HG02973 (cell line): ENCODE data around the gene USF3.
A peak's percentile ranks its signal among the peaks of the same experiment; 100 is the strongest.
"Not testable (repeated sequence)": the region's sequence is repeated elsewhere in the genome, so short reads cannot be mapped to it uniquely, and the experiment has no call there.

Experiments
- ATAC-seq: cut with Tn5 transposase; IDR thresholded peaks from one replicate; pipeline ENCODE4 v1.9.1; 2021; ENCODE audit warnings: moderate library complexity; ENCODE audit not compliant: unreplicated experiment

Gene USF3

GRCh38 chr3:113654851-113655250, 41.6 kb downstream of the USF3 start:
- no peak for ATAC-seq

- ATAC-seq: no peak
Observed at GRCh38 chr3:113654310-113654709, 42.1 kb downstream of the USF3 start.

- ATAC-seq: no peak
Observed at GRCh38 chr3:113649174-113649845, 47.1 kb downstream of the USF3 start.

GRCh38 chr3:113648524-113648923, 47.9 kb downstream of the USF3 start:
- ATAC-seq: no peak

GRCh38 chr3:113643583-113643982, 52.9 kb downstream of the USF3 start:
- ATAC-seq: no peak

- no peak for ATAC-seq
Observed at GRCh38 chr3:113638910-113639309, 57.5 kb downstream of the USF3 start.

- no peak for ATAC-seq
Observed at GRCh38 chr3:113637756-113638155, 58.7 kb downstream of the USF3 start.

- ATAC-seq: not testable (repeated sequence)
Observed at GRCh38 chr3:113636034-113636433, 60.4 kb downstream of the USF3 start.

GRCh38 chr3:113634782-113635474, 61.5 kb downstream of the USF3 start:
- ATAC-seq: no peak

- ATAC-seq: no peak
Observed at GRCh38 chr3:113631573-113631972, 64.9 kb downstream of the USF3 start.

GRCh38 chr3:113630956-113631542, 65.4 kb downstream of the USF3 start:
- no peak for ATAC-seq

- ATAC-seq: no peak
Observed at GRCh38 chr3:113629584-113630421, 66.6 kb downstream of the USF3 start.

- no peak for ATAC-seq
Observed at GRCh38 chr3:113628788-113629187, 67.7 kb downstream of the USF3 start.

GRCh38 chr3:113628316-113628715, 68.1 kb downstream of the USF3 start:
- no peak for ATAC-seq

GRCh38 chr3:113626503-113627371, 69.7 kb downstream of the USF3 start:
- peak; percentile 57 for ATAC-seq

- no peak for ATAC-seq
Observed at GRCh38 chr3:113625834-113626233, 70.6 kb downstream of the USF3 start.

GRCh38 chr3:113623811-113624210, 72.6 kb downstream of the USF3 start:
- ATAC-seq: no peak

- no peak for ATAC-seq
Observed at GRCh38 chr3:113623324-113623723, 73.1 kb downstream of the USF3 start.

GRCh38 chr3:113620091-113620490, 76.4 kb downstream of the USF3 start:
- no peak for ATAC-seq

GRCh38 chr3:113617726-113618125, 78.7 kb downstream of the USF3 start:
- ATAC-seq: no peak
